Measurements from ENCODE around the gene FMOD. TPM values are rescaled to one million over a fixed set of nuclear protein-coding genes. Genes with fewer than 3 reads are reported as not detected.
"Not testable (repeated sequence)": the region's sequence is repeated elsewhere in the genome, so short reads cannot be mapped to it uniquely, and the experiment has no call there.

The FMOD gene
- polyA plus RNA-seq, 4 donors: 37.1 to 291 (median 61.4) TPM

GRCh38 chr1:203306965-203307541 lies 43.9 kb downstream of the FMOD start:
- DNase-seq (ENCODE audit: low read depth in 4 of 4, low spot score in 3 of 4): no peak

GRCh38 chr1:203306089-203306964 lies 44.6 kb downstream of the FMOD start:
- DNase-seq (ENCODE audit: low read depth in 4 of 4, low spot score in 3 of 4): no peak

GRCh38 chr1:203305809-203306088 lies 45.2 kb downstream of the FMOD start:
- DNase-seq (ENCODE audit: low read depth in 4 of 4, low spot score in 3 of 4): no peak

GRCh38 chr1:203304919-203305808 lies 45.8 kb downstream of the FMOD start, which contains the start of gene BTG2:
BTG2 (plus strand) TSS chr1:203305519; CDS start chr1:203305607, 88 bp downstream.
- DNase-seq (ENCODE audit: low read depth in 4 of 4, low spot score in 3 of 4): peak in 2 of 4 donors; percentile 84 to 85

GRCh38 chr1:203304391-203304918 lies 46.5 kb downstream of the FMOD start:
- DNase-seq (ENCODE audit: low read depth in 4 of 4, low spot score in 3 of 4): no peak

- no peak for DNase-seq (ENCODE audit: low read depth in 4 of 4, low spot score in 3 of 4)
Observed at GRCh38 chr1:203302894-203303293, 48.0 kb downstream of the FMOD start.

GRCh38 chr1:203302456-203302855 lies 48.5 kb downstream of the FMOD start:
- DNase-seq (ENCODE audit: low read depth in 4 of 4, low spot score in 3 of 4): no peak

- no peak for DNase-seq (ENCODE audit: low read depth in 4 of 4, low spot score in 3 of 4)
Observed at GRCh38 chr1:203301331-203301668, 49.6 kb downstream of the FMOD start.

- DNase-seq (ENCODE audit: low read depth in 4 of 4, low spot score in 3 of 4): no peak
Observed at GRCh38 chr1:203300441-203301330, 50.2 kb downstream of the FMOD start.

GRCh38 chr1:203299719-203300429 lies 51.0 kb downstream of the FMOD start:
- not testable (repeated sequence) for DNase-seq (ENCODE audit: low read depth in 4 of 4, low spot score in 3 of 4)

- no peak for DNase-seq (ENCODE audit: low read depth in 4 of 4, low spot score in 3 of 4)
Observed at GRCh38 chr1:203299169-203299568, 51.8 kb downstream of the FMOD start.

- no peak for DNase-seq (ENCODE audit: low read depth in 4 of 4, low spot score in 3 of 4)
Observed at GRCh38 chr1:203296460-203297073, 54.4 kb downstream of the FMOD start.

- DNase-seq (ENCODE audit: low read depth in 4 of 4, low spot score in 3 of 4): no peak
Observed at GRCh38 chr1:203295796-203296195, 55.1 kb downstream of the FMOD start.

GRCh38 chr1:203291201-203292096 lies 59.5 kb downstream of the FMOD start:
- DNase-seq (ENCODE audit: low read depth in 4 of 4, low spot score in 3 of 4): no peak

Measured in left renal pelvis (tissue), 4 donors.